Gastroesophageal sphincter (tissue), 4 donors: ENCODE measurements around the gene MLEC. TPM values are rescaled to one million over a fixed set of nuclear protein-coding genes. Genes with fewer than 3 reads are reported as not detected.

Experiments
- ATAC-seq: fragments of 150-250 bp; one replicate; pipeline ENCODE4 v1.9.1; 2016; ENCODE audit warnings: mild to moderate bottlenecking, moderate library complexity
- H3K27ac ChIP-seq, 4 donors: fragments of 200-600 bp; sonication (generic) in 3 of 4; 1 replicate in 3 of 4; 2 replicates in 1 of 4; pipeline ENCODE4 v1.5.1; 2016 to 2019
- H3K27me3 ChIP-seq: fragments of 200-600 bp; sonication (generic); one replicate; pipeline ENCODE4 v1.5.1; 2019
- H3K36me3 ChIP-seq, 2 donors: fragments of 200-600 bp; sonication (generic); one replicate each; pipeline ENCODE4 v1.5.1; 2019; ENCODE audit warnings: control low read depth in 1 of 2
- H3K4me1 ChIP-seq, 3 donors: fragments of 200-600 bp; sonication (generic); 1 replicate in 2 of 3; 2 replicates in 1 of 3; pipeline ENCODE4 v1.5.1; 2016 to 2019; ENCODE audit warnings: control low read depth in 2 of 3
- H3K4me3 ChIP-seq, 2 donors: fragments of 200-600 bp; sonication (generic); one replicate each; pipeline ENCODE4 v1.5.1; 2019; ENCODE audit warnings: mild to moderate bottlenecking in 1 of 2, moderate library complexity in 1 of 2
- H3K9me3 ChIP-seq, 3 donors: fragments of 200-600 bp; sonication (generic); one replicate each; pipeline ENCODE4 v1.5.1; 2017 to 2019; ENCODE audit warnings: control low read depth in 2 of 3
- EP300 ChIP-seq: sonication (generic); formaldehyde crosslinking; IDR thresholded peaks from one replicate; pipeline ENCODE4 v1.6.1; 2017; ENCODE audit warnings: antibody characterized with exemption, mild to moderate bottlenecking
- POLR2A ChIP-seq, 2 donors: fragments of 450-650 bp; IDR thresholded peaks; one replicate each; pipeline ENCODE4 v1.6.1; 2017; ENCODE audit warnings: antibody characterized with exemption in 2 of 2, mild to moderate bottlenecking in 2 of 2, moderate library complexity in 1 of 2
- POLR2AphosphoS5 ChIP-seq: sonication (generic); formaldehyde crosslinking; IDR thresholded peaks from one replicate; pipeline ENCODE4 v1.6.1; 2017; ENCODE audit warnings: antibody characterized with exemption
- WGBS, 2 donors: methylation state at CpG; one replicate each; pipeline ENCODE4 v1.1.5; 2018; ENCODE audit warnings: low coverage in 1 of 2; 5-methylcytosine and 5-hydroxymethylcytosine counted together
- total RNA-seq, 4 donors: library from RNA; depleted of rRNA; stranded (reverse); fragments of >200 nt; gene quantifications; one replicate each; pipeline ENCODE4 v1.1.0, GENCODE V29; 2016
- TF ChIP-seq, protein P1 (sequence below), 4 experiments: fragments of 200-600 bp in 2 of 4; fragments of 450-650 bp in 2 of 4; sonication (generic) in 1 of 4; IDR thresholded peaks; one replicate each; pipeline ENCODE4 v1.5.1; 2017 to 2019; ENCODE audit warnings: antibody characterized with exemption in 4 of 4, mild to moderate bottlenecking in 2 of 4, moderate library complexity in 2 of 4

The MLEC gene
- total RNA-seq, 4 donors from 2014 or later = 41.5 to 82.3 (median 56.9) TPM

DNA sequence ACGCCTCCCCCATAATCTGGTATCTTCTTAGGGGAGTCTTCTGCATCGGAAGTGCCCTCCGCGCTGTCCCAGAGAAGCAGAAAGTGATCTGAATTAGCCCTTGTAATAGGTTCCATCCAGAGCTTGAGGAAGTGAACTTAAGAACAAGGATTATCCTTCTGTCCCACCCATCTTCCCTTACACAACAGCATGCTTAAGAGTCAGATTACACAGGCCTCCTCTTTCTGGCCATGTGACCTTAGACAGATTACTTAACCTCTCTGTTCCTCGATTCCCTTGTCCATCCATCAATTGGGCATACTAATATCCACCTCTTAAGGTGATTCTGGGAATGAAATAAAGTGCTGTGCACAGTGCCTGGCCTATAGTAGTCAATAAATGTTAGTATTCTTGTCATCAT is 35.1 kb upstream of the MLEC start:
- Histone ChIP-seq H3K27me3 (no peaks in the 10 kb centered on the region), H3K4me1 (peaks cover 0 to 62% (median 23%) of the 10 kb centered on the region in 3 donors), H3K27ac (peak overlapping the region in 1 of 4 donors; percentile 27), H3K36me3 (no peaks in the 10 kb centered on the region), H3K9me3 (no peaks in the 10 kb centered on the region), H3K4me3 (no peak overlapping the region)
- TF ChIP-seq POLR2AphosphoS5 = no peak
- no peak for TF ChIP-seq EP300
- TF ChIP-seq, protein P1, sequence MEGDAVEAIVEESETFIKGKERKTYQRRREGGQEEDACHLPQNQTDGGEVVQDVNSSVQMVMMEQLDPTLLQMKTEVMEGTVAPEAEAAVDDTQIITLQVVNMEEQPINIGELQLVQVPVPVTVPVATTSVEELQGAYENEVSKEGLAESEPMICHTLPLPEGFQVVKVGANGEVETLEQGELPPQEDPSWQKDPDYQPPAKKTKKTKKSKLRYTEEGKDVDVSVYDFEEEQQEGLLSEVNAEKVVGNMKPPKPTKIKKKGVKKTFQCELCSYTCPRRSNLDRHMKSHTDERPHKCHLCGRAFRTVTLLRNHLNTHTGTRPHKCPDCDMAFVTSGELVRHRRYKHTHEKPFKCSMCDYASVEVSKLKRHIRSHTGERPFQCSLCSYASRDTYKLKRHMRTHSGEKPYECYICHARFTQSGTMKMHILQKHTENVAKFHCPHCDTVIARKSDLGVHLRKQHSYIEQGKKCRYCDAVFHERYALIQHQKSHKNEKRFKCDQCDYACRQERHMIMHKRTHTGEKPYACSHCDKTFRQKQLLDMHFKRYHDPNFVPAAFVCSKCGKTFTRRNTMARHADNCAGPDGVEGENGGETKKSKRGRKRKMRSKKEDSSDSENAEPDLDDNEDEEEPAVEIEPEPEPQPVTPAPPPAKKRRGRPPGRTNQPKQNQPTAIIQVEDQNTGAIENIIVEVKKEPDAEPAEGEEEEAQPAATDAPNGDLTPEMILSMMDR (IDR thresholded peaks at IDR 0.05) = no peak
- no peak for TF ChIP-seq POLR2A (IDR thresholded peaks at IDR 0.05)
- ATAC-seq = no peak
- 30 to 63% methylated on average over 1 to 3 of the region's 5 CpGs for WGBS, 2 donors

DNA sequence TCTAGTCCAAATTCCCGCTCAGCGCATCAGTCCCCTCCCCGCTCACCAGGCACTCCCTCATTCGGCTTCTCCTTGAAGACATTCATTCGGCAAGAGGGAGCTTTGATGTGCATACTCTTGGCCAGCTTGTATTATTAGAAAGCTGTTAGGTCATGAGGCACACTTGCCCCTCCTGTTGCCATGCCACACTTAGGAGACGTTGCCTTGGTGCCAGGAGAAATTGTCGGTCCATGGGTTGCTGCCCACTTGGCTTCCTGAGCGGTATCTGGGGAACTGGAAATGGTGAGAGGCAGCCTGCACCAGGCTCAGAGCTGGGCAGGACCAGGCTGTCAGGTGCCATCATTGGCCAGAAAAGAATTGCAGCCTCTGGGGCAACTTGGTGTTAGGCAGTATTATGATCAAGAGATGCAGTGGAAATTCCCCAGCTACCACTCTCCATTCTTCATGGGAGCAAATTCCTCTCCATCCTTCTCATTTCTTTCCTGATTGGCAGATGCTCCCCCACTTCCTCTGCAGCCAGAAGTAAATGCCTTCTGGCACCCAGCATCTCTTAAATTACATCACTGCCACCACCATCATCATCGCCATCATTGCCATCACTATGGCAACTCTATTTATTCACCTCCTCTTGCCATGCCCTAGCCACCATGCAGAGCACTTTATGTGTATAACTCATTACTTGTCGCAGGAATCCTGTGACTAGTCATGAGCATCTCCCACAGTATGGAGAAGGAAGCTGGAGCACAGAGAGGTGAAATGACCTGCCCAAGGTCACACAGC is 34.1 kb upstream of the MLEC start:
- ATAC-seq = no peak
- Histone ChIP-seq H3K27me3 (no peaks in the 10 kb centered on the region), H3K9me3 (no peaks in the 10 kb centered on the region), H3K4me3 (no peak overlapping the region), H3K27ac (peak overlapping the region in 3 of 4 donors; percentile 76 to 79 (median 78)), H3K4me1 (peaks cover 0 to 59% (median 23%) of the 10 kb centered on the region in 3 donors), H3K36me3 (no peaks in the 10 kb centered on the region)
- 54 to 83% methylated on average over 1 to 7 of the region's 10 CpGs for WGBS, 2 donors
- TF ChIP-seq POLR2A (IDR thresholded peaks at IDR 0.05) (no peak), EP300 (no peak), POLR2AphosphoS5 (no peak)
- TF ChIP-seq, protein P1 (IDR thresholded peaks at IDR 0.05) = no peak

DNA sequence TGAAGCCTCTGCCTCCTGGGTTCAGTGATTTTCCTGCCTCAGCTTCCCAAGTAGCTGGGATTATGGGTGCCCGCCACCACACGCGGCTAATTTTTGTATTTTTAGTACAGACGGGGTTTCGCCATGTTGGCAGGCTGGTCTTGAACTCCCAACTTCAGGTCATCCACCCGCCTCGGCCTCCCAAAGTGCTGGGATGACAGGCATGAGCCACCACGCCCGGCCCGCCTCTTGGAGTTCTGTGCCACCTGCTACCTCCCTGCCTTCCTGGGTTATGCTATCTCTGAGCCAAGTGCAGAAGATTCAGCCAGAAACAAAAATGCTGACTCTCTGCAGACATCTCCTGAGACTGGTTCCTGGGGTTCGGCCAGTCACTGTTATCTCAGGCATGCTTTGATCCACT is 33.3 kb upstream of the MLEC start:
- WGBS, 2 donors = 80 to 100% methylated on average over 1 of the region's 11 CpGs
- Histone ChIP-seq H3K4me3 (no peak overlapping the region), H3K27ac (peak overlapping the region; percentile 30 to 79 (median 77)), H3K36me3 (no peaks in the 10 kb centered on the region), H3K4me1 (peaks cover 0 to 53% (median 23%) of the 10 kb centered on the region in 3 donors), H3K27me3 (no peaks in the 10 kb centered on the region), H3K9me3 (no peaks in the 10 kb centered on the region)
- no peak for ATAC-seq
- no peak for TF ChIP-seq EP300
- TF ChIP-seq, protein P1 (IDR thresholded peaks at IDR 0.05) = no peak

DNA sequence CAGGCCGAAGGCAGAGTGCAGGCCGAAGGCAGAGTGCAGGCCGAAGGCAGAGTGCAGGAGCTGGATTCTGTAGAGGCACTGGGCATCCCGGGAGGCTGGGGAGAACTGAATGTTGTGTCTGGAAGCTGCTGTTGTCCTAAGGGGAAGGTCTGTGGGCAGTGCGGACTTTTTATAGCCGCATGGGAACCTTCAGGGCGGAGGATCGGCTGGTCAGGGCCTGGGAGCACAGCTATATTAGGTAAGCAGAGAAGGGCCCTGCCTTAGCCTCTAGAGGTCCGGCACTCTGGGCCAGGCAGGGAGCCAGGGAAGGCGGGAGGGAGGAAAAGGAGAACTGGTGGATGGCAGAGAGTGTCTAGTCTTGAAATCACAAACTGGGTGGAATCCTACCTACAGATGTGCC is 32.3 kb upstream of the MLEC start:
- TF ChIP-seq POLR2AphosphoS5 = no peak
- TF ChIP-seq, protein P1 (IDR thresholded peaks at IDR 0.05) = no peak
- no peak for TF ChIP-seq POLR2A (IDR thresholded peaks at IDR 0.05)
- TF ChIP-seq EP300 = no peak
- Histone ChIP-seq H3K9me3 (no peaks in the 10 kb centered on the region), H3K4me3 (no peak overlapping the region), H3K36me3 (peaks cover 0 to 1% of the 10 kb centered on the region in 2 donors), H3K4me1 (peaks cover 0 to 42% (median 14%) of the 10 kb centered on the region in 3 donors), H3K27me3 (no peaks in the 10 kb centered on the region), H3K27ac (peak overlapping the region; percentile 30 to 79 (median 77))
- ATAC-seq = peak; percentile 88
- 50 to 83% methylated on average over 2 to 3 of the region's 10 CpGs for WGBS, 2 donors

DNA sequence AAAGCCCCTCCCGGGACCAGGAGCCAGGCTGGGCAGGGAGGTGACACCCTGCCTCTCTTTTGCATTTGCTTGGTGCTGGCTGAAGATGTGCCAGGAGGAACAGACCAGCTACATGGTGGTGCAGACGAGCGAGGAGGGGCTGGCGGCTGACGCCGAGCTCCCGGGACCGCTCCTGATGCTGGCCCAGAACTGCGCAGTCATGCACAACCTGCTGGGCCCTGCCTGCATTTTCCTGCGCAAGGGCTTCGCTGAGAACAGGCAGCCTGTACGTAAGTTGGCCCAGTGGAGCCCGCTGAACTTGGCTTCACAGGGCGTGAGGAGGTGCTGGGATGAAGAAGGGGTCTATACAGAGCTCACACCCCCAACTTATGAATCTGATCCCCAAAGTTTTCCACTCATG is 30.9 kb upstream of the MLEC start:
- ATAC-seq = no peak
- 83 to 100% methylated on average over 1 to 2 of the region's 14 CpGs for WGBS, 2 donors
- H3K4me3 ChIP-seq = no peak overlapping the region
- peaks cover 0 to 31% (median 10%) of the 10 kb centered on the region in 3 donors for H3K4me1 ChIP-seq
- no peaks in the 10 kb centered on the region for H3K9me3 ChIP-seq
- H3K27ac ChIP-seq = no peak overlapping the region
- H3K27me3 ChIP-seq = no peaks in the 10 kb centered on the region
- H3K36me3 ChIP-seq = peaks cover 0 to 13% of the 10 kb centered on the region in 2 donors
- no peak for TF ChIP-seq EP300
